ENCODE results near the gene MACO1. TPM values are rescaled to one million over a fixed set of nuclear protein-coding genes. Genes with fewer than 3 reads are reported as not detected.

The MACO1 gene
- total and polyA plus RNA-seq, 9 of the 15 experiments (the other 6 are each of a cell fraction or from before 2014, with no cell fraction given): 4.6 to 28.4 (median 21.7) TPM

DNA sequence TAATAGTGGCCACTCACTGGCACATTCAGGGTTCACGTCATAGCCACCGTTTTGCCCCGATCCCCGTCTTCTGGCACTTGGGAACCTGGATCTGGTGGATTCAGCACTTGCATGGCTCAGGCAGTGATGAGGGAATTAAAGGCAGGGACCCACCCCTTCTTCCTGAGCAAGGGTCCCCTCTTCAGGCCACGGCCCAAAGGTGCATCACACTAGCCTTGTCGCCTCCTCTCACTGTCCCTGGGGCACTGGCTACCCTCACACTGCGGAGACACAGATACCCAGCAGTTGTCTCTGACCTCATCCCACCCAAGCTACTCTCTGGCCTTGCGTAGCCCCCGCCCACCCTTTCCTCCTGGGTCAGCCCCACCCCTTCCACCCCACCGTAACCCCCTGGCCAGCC is 92.8 kb downstream of the MACO1 start:
- BruUV-seq (replicated peaks): no TSS peak
- intact Hi-C loops (cut with micrococcal nuclease): loop anchor here (5.0 kb wide), 1 partner anchor 121 kb away; no protein-coding TSS in a partner anchor
- Histone ChIP-seq H3K9me3 (replicated peaks; ENCODE audit: control insufficient read depth, insufficient read depth, low read depth, low read length) (peaks cover 3% of the 10 kb centered on the region; the same call in 1 of the 2 replicates), H3K4me1 (replicated peaks in 1 of 2; ENCODE audit: control insufficient read depth in 2 of 2, insufficient read depth in 2 of 2, low read length in 2 of 2) (peaks cover 0 to 8% of the 10 kb centered on the region in 2 experiments; a peak in 3 of 5 replicates), H3K4me2 (ENCODE audit: insufficient read depth, low read length) (no peak overlapping the region), H3K9ac (ENCODE audit: insufficient read depth in 1 of 2, low read depth in 2 of 2, low read length in 2 of 2) (no peak overlapping the region), H3K4me3 (no peak overlapping the region), H3K9me1 (ENCODE audit: control insufficient read depth, insufficient read depth, low read length) (no peaks in the 10 kb centered on the region), H3K79me2 (ENCODE audit: control insufficient read depth, insufficient read depth, low read length) (no peaks in the 10 kb centered on the region), H2AFZ (ENCODE audit: low read depth, low read length) (no peak overlapping the region), H3K27ac (ENCODE audit: extremely low read depth, low read depth, low read length) (no peak overlapping the region), H3K36me3 (ENCODE audit: control insufficient read depth, insufficient read depth, low read length) (no peaks in the 10 kb centered on the region), H4K20me1 (replicated peaks; ENCODE audit: control insufficient read depth, insufficient read depth, low read length) (no peaks in the 10 kb centered on the region), H3K27me3 (ENCODE audit: control insufficient read depth in 2 of 2, insufficient read depth in 2 of 2, low read length in 2 of 2) (peaks cover 9 to 25% of the 10 kb centered on the region in 2 experiments; a peak in 4 of 5 replicates)
- peak; percentile 66 for FAIRE-seq
- in situ Hi-C loops (cut with MboI): loop anchor here (5.0 kb wide), 1 partner anchor 121 kb away; no protein-coding TSS in a partner anchor
- DNase-seq (ENCODE audit: extremely low read depth in 1 of 4, low spot score in 3 of 4): peak; percentile 70 to 78 (median 72)
- ChIA-PET POLR2A (interaction anchor here (0.9 to 1.4 kb wide), 2 partner anchors 10 to 370 kb away, joined by 3 to 4 read pairs; no protein-coding TSS in a partner anchor), CTCF (ENCODE audit: low intra/inter-chr PET ratio) (no interaction called here)
- WGBS (ENCODE audit: insufficient coverage, low coverage, missing lambda C conversion rate): 20% methylated on average over 10 of the region's 10 CpGs
- ATAC-seq: peak; percentile 90
- TF ChIP-seq STAG1 (CRISPR knock-in tag; IDR thresholded peaks at IDR 0.05; ENCODE audit: borderline replicate concordance): peak; percentile 73; the same call in 1 of the 2 replicates
- TF ChIP-seq PTTG1 (tag; IDR thresholded peaks at IDR 0.05; ENCODE audit: low read depth): no peak
- TF ChIP-seq ESRRA (IDR thresholded peaks at IDR 0.05; ENCODE audit: borderline replicate concordance, low read depth): no peak
- no peak for TF ChIP-seq ZNF41 (CRISPR knock-in tag; conservative IDR thresholded peaks at IDR 0.05)
- TF ChIP-seq, protein P1, sequence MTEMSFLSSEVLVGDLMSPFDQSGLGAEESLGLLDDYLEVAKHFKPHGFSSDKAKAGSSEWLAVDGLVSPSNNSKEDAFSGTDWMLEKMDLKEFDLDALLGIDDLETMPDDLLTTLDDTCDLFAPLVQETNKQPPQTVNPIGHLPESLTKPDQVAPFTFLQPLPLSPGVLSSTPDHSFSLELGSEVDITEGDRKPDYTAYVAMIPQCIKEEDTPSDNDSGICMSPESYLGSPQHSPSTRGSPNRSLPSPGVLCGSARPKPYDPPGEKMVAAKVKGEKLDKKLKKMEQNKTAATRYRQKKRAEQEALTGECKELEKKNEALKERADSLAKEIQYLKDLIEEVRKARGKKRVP (CRISPR knock-in tag; IDR thresholded peaks at IDR 0.05): no peak
- TF ChIP-seq TCF15 (CRISPR knock-in tag; IDR thresholded peaks at IDR 0.05): no peak
- TF ChIP-seq RAD21 (CRISPR knock-in tag; conservative IDR thresholded peaks at IDR 0.05 in 1 of 2, IDR thresholded peaks at IDR 0.05 in 1 of 2): peak; percentile 31 to 72
- TF ChIP-seq TAL1 (IDR thresholded peaks at IDR 0.05): no peak
- TF ChIP-seq RB1 (IDR thresholded peaks at IDR 0.05; ENCODE audit: low read depth): peak; percentile 20; the same call in 1 of the 2 replicates
- no peak for TF ChIP-seq ZBED1 (IDR thresholded peaks at IDR 0.05)
- TF ChIP-seq SMC3 (conservative IDR thresholded peaks at IDR 0.05; ENCODE audit: insufficient read depth, low read depth, low read length): peak; percentile 52; the same call in 1 of the 2 replicates
- no peak for TF ChIP-seq PPARD (CRISPR knock-in tag; IDR thresholded peaks at IDR 0.05)
- TF ChIP-seq, protein P2, sequence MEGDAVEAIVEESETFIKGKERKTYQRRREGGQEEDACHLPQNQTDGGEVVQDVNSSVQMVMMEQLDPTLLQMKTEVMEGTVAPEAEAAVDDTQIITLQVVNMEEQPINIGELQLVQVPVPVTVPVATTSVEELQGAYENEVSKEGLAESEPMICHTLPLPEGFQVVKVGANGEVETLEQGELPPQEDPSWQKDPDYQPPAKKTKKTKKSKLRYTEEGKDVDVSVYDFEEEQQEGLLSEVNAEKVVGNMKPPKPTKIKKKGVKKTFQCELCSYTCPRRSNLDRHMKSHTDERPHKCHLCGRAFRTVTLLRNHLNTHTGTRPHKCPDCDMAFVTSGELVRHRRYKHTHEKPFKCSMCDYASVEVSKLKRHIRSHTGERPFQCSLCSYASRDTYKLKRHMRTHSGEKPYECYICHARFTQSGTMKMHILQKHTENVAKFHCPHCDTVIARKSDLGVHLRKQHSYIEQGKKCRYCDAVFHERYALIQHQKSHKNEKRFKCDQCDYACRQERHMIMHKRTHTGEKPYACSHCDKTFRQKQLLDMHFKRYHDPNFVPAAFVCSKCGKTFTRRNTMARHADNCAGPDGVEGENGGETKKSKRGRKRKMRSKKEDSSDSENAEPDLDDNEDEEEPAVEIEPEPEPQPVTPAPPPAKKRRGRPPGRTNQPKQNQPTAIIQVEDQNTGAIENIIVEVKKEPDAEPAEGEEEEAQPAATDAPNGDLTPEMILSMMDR (IDR thresholded peaks at IDR 0.05 in 2 of 3, conservative IDR thresholded peaks at IDR 0.05 in 1 of 3; ENCODE audit: insufficient read depth in 2 of 3, low read depth in 1 of 3, low read length in 3 of 3): peak; percentile 75 to 77 (median 75)

Measured in K562 (cell line).